GM12878 (cell line): Measurements from ENCODE around the gene KANK4. TPM values are rescaled to one million over a fixed set of nuclear protein-coding genes. Genes with fewer than 3 reads are reported as not detected.

ENCODE experiments used
- ATAC-seq: fragments of 200-7000 bp; cut with Tn5 transposase; 3 replicates; pipeline ENCODE4 v1.9.1; 2020; ENCODE audit warnings: mild to moderate bottlenecking, moderate library complexity
- Bru-seq: library from RNA; stranded (reverse); fragments of 400-500 nt; gene quantifications from one replicate; lab custom pipeline; 2021; lab: Mats Ljungman, UMichigan
- BruChase-seq, 2 experiments: library from RNA; stranded (reverse); fragments of 400-500 nt; gene quantifications; one replicate each; lab custom pipeline; 2021; lab: Mats Ljungman, UMichigan
- BruUV-seq: library from RNA; stranded (reverse); fragments of 400-500 nt; replicated peaks from 2 replicates; lab custom pipeline; 2021; lab: Mats Ljungman, UMichigan
- CTCF ChIA-PET: fragments of 300-600 bp; sonication (Branson Sonifier 250); formaldehyde crosslinking; extraction: SDS; loops from one replicate; lab custom pipeline; 2021; ENCODE audit warnings: inconsistent platforms; lab: Yijun Ruan, JAX
- POLR2A ChIA-PET: fragments of 350-600 bp; formaldehyde crosslinking; extraction: SDS; loops from one replicate; lab custom pipeline; 2021; ENCODE audit warnings: inconsistent platforms; lab: Charles Lee
- RAD21 ChIA-PET: fragments of 300-600 bp; sonication (Branson Sonifier 250); formaldehyde crosslinking; loops from one replicate; lab custom pipeline; 2023; ENCODE audit warnings: antibody characterized with exemption; ENCODE audit not compliant: unreplicated experiment; lab: Charles Lee
- SMC1A ChIA-PET: fragments of 300-600 bp; sonication (Branson Sonifier 250); formaldehyde crosslinking; loops from one replicate; lab custom pipeline; 2023; ENCODE audit not compliant: unreplicated experiment, uncharacterized antibody; lab: Charles Lee
- DNase-seq: peaks from one replicate; pipeline ENCODE4 v3.0.0-alpha.2; 2011; ENCODE audit warnings: low read depth, low spot score
- FAIRE-seq: peaks from 3 replicates; lab custom pipeline; 2011; peaks lifted over from hg19 to GRCh38; lab: Jason Lieb, UNC
- H2AFZ ChIP-seq: 2 replicates; pipeline ENCODE4 v1.6.0; 2011; ENCODE audit warnings: low read depth, low read length, control low read depth; ENCODE audit not compliant: control insufficient read depth
- H3K27ac ChIP-seq: 2 replicates; pipeline ENCODE4 v1.5.1; 2011; ENCODE audit warnings: control low read depth; ENCODE audit not compliant: control insufficient read depth, insufficient read depth
- H3K27me3 ChIP-seq, 2 experiments: replicated peaks in 1 of 2; 2 replicates each; pipeline versions ENCODE4 v1.6.0 to v1.6.1; 2011; ENCODE audit warnings: low read length in 1 of 2; ENCODE audit not compliant: control insufficient read depth in 2 of 2, insufficient read depth in 2 of 2
- H3K36me3 ChIP-seq, 2 experiments: 2 replicates each; pipeline ENCODE4 v1.5.1; 2011; ENCODE audit warnings: low read length in 1 of 2; ENCODE audit not compliant: control insufficient read depth in 2 of 2, insufficient read depth in 2 of 2
- H3K4me1 ChIP-seq: 2 replicates; pipeline ENCODE4 v1.6.1; 2011; ENCODE audit warnings: mild to moderate bottlenecking, low read length, moderate library complexity, mixed read lengths; ENCODE audit not compliant: control insufficient read depth, insufficient read depth
- H3K4me2 ChIP-seq: 2 replicates; pipeline ENCODE4 v1.6.0; 2011; ENCODE audit warnings: control low read depth; ENCODE audit not compliant: control insufficient read depth, insufficient read depth
- H3K4me3 ChIP-seq: fragments of 200-600 bp; sonication (generic); 2 replicates; pipeline ENCODE4 v1.5.1; 2016
- H3K79me2 ChIP-seq: 2 replicates; pipeline ENCODE4 v1.6.0; 2011; ENCODE audit warnings: low read length; ENCODE audit not compliant: control insufficient read depth, insufficient read depth
- H3K9ac ChIP-seq: 2 replicates; pipeline ENCODE4 v1.8.0; 2011; ENCODE audit warnings: low read length, control low read depth, mixed read lengths; ENCODE audit not compliant: control insufficient read depth, insufficient read depth
- H3K9me3 ChIP-seq: replicated peaks from 3 replicates; pipeline ENCODE4 v1.5.1; 2011; ENCODE audit warnings: mild to moderate bottlenecking, low read length; ENCODE audit not compliant: control insufficient read depth, insufficient read depth
- H4K20me1 ChIP-seq: 2 replicates; pipeline ENCODE4 v1.6.0; 2011; ENCODE audit not compliant: control insufficient read depth, insufficient read depth
- CHD2 ChIP-seq: IDR thresholded peaks from 2 replicates; pipeline ENCODE4 v1.6.1; 2011; ENCODE audit warnings: low read depth, low read length, improper control_type of control experiment, borderline replicate concordance
- ETV6 ChIP-seq, 2 experiments: fragments of 450-650 bp in 1 of 2; IDR thresholded peaks in 1 of 2; conservative IDR thresholded peaks in 1 of 2; 2 replicates each; pipeline ENCODE4 v1.6.1; 2014; ENCODE audit warnings: antibody characterized with exemption in 1 of 2, borderline replicate concordance in 1 of 2, low read depth in 1 of 2, mild to moderate bottlenecking in 1 of 2, moderate library complexity in 1 of 2
- NFXL1 ChIP-seq: fragments of 450-650 bp; IDR thresholded peaks from 2 replicates; pipeline ENCODE4 v1.6.1; 2017; ENCODE audit warnings: antibody characterized with exemption, mild to moderate bottlenecking, borderline replicate concordance
- RBBP5 ChIP-seq: fragments of 200-600 bp; sonication (generic); conservative IDR thresholded peaks from 2 replicates; pipeline ENCODE4 v1.6.1; 2016
- SP1 ChIP-seq: IDR thresholded peaks from one replicate; pipeline ENCODE4 v1.6.1; 2011; ENCODE audit warnings: low read depth, low read length
- SREBF1 ChIP-seq: IDR thresholded peaks from 2 replicates; pipeline ENCODE4 v1.6.1; 2012; ENCODE audit warnings: mild to moderate bottlenecking, low read length
- ZNF384 ChIP-seq: IDR thresholded peaks from 2 replicates; pipeline ENCODE4 v1.6.1; 2012; ENCODE audit warnings: low read depth, mild to moderate bottlenecking, low read length, improper control_type of control experiment, borderline replicate concordance
- ZNF622 ChIP-seq: fragments of 450-650 bp; IDR thresholded peaks from 2 replicates; pipeline ENCODE4 v1.6.1; 2017; ENCODE audit warnings: mild to moderate bottlenecking, inconsistent platforms
- WGBS: methylation state at CpG from one replicate; pipeline ENCODE4 v1.1.6; 2016; ENCODE audit warnings: low lambda C conversion rate; ENCODE audit not compliant: insufficient replicate concordance, insufficient coverage; ENCODE audit errors: missing lambda C conversion rate; 5-methylcytosine and 5-hydroxymethylcytosine counted together
- in situ Hi-C: fragments of 300-500 bp; cut with MboI; formaldehyde crosslinking; loops from 9 replicates; pipeline ENCODE4 v1.14.3; 2018; ENCODE audit warnings: mixed read lengths
- intact Hi-C: fragments of 100-400 bp; cut with micrococcal nuclease; formaldehyde crosslinking; loops from one replicate; pipeline ENCODE4 v1.14.2; 2022; ENCODE audit not compliant: unreplicated experiment
- long read RNA-seq, 2 experiments: library from polyadenylated mRNA; unstranded; transcript quantifications; one replicate each; pipeline ENCODE4 v2.0.0, GENCODE V29; 2019 to 2020
- polyA minus RNA-seq, 3 experiments: library from RNA; depleted of rRNA, polyadenylated mRNA; stranded (reverse); fragments of >200 nt; gene quantifications; 2 replicates each; pipeline ENCODE4 v1.2.3, GENCODE V29; 2011
- polyA plus RNA-seq, 11 experiments: library from polyadenylated mRNA; depleted of rRNA in 4 of 11; unstranded in 6 of 11; stranded (reverse) in 5 of 11; fragments of >200 nt; fragmentation: Nextera tagmentation in 4 of 11; fragmentation: Illumina TruSeq in 1 of 11; extraction: Ambion mirVana in 4 of 11; extraction: Trizol in 1 of 11; gene quantifications; 1 replicate in 1 of 11; 2 replicates in 10 of 11; pipeline versions ENCODE4 v1.2.1 to v1.2.3, GENCODE V29; 2011 to 2016; ENCODE audit warnings: inconsistent platforms in 2 of 11, missing spikeins in 2 of 11, low read depth in 1 of 11
- total RNA-seq, 4 experiments: library from RNA; depleted of rRNA in 3 of 4; stranded (reverse); fragments of >200 nt in 3 of 4; fragmentation: Illumina TruSeq in 1 of 4; extraction: Trizol in 1 of 4; gene quantifications; 2 replicates each; pipeline versions ENCODE4 v1.2.1 to v1.2.3, GENCODE V29; 2013 to 2021

Gene KANK4
- total RNA-seq (2013; cell fraction: nucleolus; rRNA removed), result not detected in 2 replicates
- total RNA-seq (2014; rRNA removed) (not detected in 2 replicates), total RNA-seq (2014; rRNA removed; fragmentation: Illumina TruSeq; extraction: Trizol) (not detected in 2 replicates), total RNA-seq (2021) (not detected in 2 replicates), polyA plus RNA-seq (2011; rRNA removed) (not detected in 2 replicates), polyA plus RNA-seq (2014; fragmentation: Illumina TruSeq; extraction: Trizol) (not detected in 2 replicates), polyA plus RNA-seq (2014; fragmentation: Nextera tagmentation; extraction: Ambion mirVana) (not detected), polyA plus RNA-seq (2014; rRNA removed) (not detected in 2 replicates), polyA plus RNA-seq (2016; fragmentation: Nextera tagmentation; extraction: Ambion mirVana) (not detected), polyA minus RNA-seq (2011; rRNA and poly(A)+ RNA removed) (not detected in 2 replicates), Bru-seq, nascent RNA (percentile 3 among the genes with signal in this experiment), BruChase-seq, experiment 1, labeled RNA remaining after a 6-hour chase (percentile 1 among the genes with signal in this experiment), BruChase-seq, experiment 2, labeled RNA remaining after a 2-hour chase (percentile 4 among the genes with signal in this experiment)
- not detected for polyA plus RNA-seq (2011; ENCODE audit: low read depth)
- polyA plus RNA-seq (2011; cell fraction: cytosol; rRNA removed), result not detected in 2 replicates
- not detected in 2 replicates for polyA plus RNA-seq (2011; cell fraction: nucleus; rRNA removed)
- not detected in 2 replicates for polyA plus RNA-seq (2012)
- polyA minus RNA-seq (2011; cell fraction: cytosol; rRNA and poly(A)+ RNA removed), result not detected in 2 replicates
- not detected in 2 replicates for polyA minus RNA-seq (2011; cell fraction: nucleus; rRNA and poly(A)+ RNA removed)
- long read RNA-seq, experiment 1, result 0 reads
- long read RNA-seq, experiment 2, result 0 reads

DNA sequence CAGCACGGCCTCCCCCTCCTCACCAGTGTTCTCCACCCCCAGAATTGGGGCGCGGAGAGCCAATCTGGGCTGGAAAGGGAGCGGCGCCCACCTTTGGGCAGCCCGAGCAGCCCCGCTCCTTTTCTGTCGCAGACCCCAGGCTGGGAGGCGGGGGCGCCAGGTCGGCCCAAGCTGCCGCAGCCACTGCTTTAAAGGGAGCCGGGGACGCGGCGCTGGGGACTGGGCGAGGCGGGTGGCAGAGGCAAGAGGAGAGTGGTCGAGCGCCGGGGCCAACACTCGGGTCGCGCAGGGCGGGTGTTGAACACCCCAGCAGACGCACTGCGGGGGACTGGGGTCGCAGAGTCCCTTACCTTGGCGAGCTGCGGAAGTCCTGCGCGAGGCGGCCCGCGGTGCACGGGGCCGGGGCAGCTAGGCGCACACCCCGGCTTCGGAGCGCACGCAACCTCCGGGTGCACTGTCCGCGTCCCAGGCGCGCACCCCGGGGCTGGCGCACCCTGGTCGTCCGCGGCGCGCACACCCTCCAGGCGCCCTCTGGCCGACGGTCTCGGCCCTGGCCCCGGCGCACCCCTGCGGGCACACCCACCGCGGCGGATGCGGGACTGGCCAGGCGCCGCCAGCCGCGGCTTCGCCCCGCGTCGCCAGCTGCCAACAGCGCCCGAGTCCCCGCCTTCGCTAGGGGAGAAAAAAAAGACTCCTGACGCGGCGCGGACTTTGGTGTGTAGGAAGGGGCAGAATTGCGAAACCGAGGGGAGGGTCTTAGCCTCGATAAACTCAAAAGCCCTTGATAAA, at the start of gene KANK4:
TSS of gene KANK4 (minus strand) at position 679 of the 789 bp plus-strand sequence. CDS start 37,870 bp downstream, outside the sequence.
- SMC1A ChIA-PET, result no interaction called here

More for the DNA sequence above, at the start of gene KANK4:
- ChIA-PET POLR2A (no interaction called here), RAD21 (no interaction called here)
- ATAC-seq, result no peak
- in situ Hi-C loops, result no loop called here
- no peaks in the 10 kb centered on the region for H3K9me3 ChIP-seq
- no peak for FAIRE-seq
- no peak within 1 kb of the TSS for H3K4me3 ChIP-seq
- no peak within 1 kb of the TSS for H2AFZ ChIP-seq
- no peak for TF ChIP-seq ZNF384
- no peak for TF ChIP-seq NFXL1
- no peak for TF ChIP-seq SREBF1
- TF ChIP-seq ZNF622, result no peak
- no peak for TF ChIP-seq RBBP5
- no peak for TF ChIP-seq ETV6 (conservative IDR thresholded peaks at IDR 0.05 in 1 of 2, IDR thresholded peaks at IDR 0.05 in 1 of 2; ENCODE audit: borderline replicate concordance in 1 of 2, low read depth in 1 of 2)
- TF ChIP-seq SP1, result no peak
- no peak for TF ChIP-seq CHD2
- TF ChIP-seq, all 136 proteins: peak for 0
- no peaks in the 10 kb centered on the region; a peak in 2 of 4 replicates for H3K27me3 ChIP-seq
- H3K4me2 ChIP-seq, result no peak within 1 kb of the TSS
- H3K27ac ChIP-seq, result no peak within 1 kb of the TSS
- WGBS, result 14% methylated on average over 77 of the region's 84 CpGs
- no peak within 1 kb of the TSS for H3K9ac ChIP-seq
- intact Hi-C loops, result no loop called here
- BruUV-seq, result no TSS peak
- no peaks in the 10 kb centered on the region for H3K4me1 ChIP-seq
- no peaks in the 10 kb centered on the region for H3K36me3 ChIP-seq
- CTCF ChIA-PET, result no interaction called here
- H4K20me1 ChIP-seq, result no peaks in the 10 kb centered on the region
- H3K79me2 ChIP-seq, result no peaks in the 10 kb centered on the region
- DNase-seq, result no peak
